Body of pancreas (tissue), 4 donors: Measurements from ENCODE around the gene GSAP.

ENCODE experiments used
- CTCF ChIP-seq, 7 experiments: fragments of 450-650 bp in 4 of 7; fragments of 200-600 bp in 3 of 7; sonication (generic) in 3 of 7; IDR thresholded peaks; one replicate each; pipeline ENCODE4 v1.5.1; 2016 to 2019; ENCODE audit warnings: antibody characterized with exemption in 7 of 7
- POLR2A ChIP-seq, 3 donors: fragments of 450-650 bp; IDR thresholded peaks; one replicate each; pipeline ENCODE4 v1.6.1; 2016; ENCODE audit warnings: antibody characterized with exemption in 3 of 3, mild to moderate bottlenecking in 2 of 3

DNA sequence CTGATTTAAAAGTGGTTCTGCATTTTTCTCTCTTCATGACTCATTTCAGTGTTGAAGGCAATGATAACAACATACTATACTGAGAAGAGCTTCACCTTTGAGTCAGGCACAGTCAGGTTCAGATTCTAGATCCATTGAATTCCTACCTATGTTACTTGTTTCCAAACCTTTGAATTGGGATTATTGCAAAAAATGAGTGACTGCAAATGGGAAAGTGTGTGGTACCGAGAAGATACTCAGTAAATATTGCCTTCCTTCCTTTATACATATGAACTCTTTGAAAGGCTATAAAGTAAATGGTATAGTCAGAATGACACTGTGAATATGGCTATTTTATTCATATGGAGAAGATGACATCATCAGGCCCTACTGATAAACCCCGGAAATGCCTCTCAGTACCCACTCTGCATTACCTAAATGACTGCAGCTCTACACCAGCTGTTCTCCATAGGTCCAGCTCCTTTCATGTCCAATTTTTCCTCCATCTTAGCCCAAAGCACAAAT lies 149.8 kb downstream of the GSAP start:
- no peak for TF ChIP-seq POLR2A (IDR thresholded peaks at IDR 0.05)
- TF ChIP-seq CTCF (IDR thresholded peaks at IDR 0.05): no peak
